NOMO-1 (cell line): ENCODE data around the gene ENDOU.

Source experiments
- DNase-seq, 2 experiments: peaks; one replicate each; lab custom pipeline; 2025; ENCODE audit not compliant: unreplicated experiment in 2 of 2; lab: John Stamatoyannopoulos, UW

ENDOU gene

GRCh38 chr12:47722941-47723631 is 2.2 kb downstream of the ENDOU start:
- no peak for DNase-seq

- DNase-seq, result no peak
Observed at GRCh38 chr12:47722136-47722834, 3.0 kb downstream of the ENDOU start.

- no peak for DNase-seq
Observed at GRCh38 chr12:47721431-47721973, 3.8 kb downstream of the ENDOU start.

- DNase-seq, result no peak
Observed at GRCh38 chr12:47718531-47718930, 6.8 kb downstream of the ENDOU start.

- DNase-seq, result peak; percentile 47 to 62
Observed at GRCh38 chr12:47717443-47718193, 7.7 kb downstream of the ENDOU start.

GRCh38 chr12:47717046-47717442 is 8.2 kb downstream of the ENDOU start:
- DNase-seq, result no peak

GRCh38 chr12:47715877-47716548 is 9.3 kb downstream of the ENDOU start:
- DNase-seq, result no peak

- DNase-seq, result peak; percentile 65 to 75
Observed at GRCh38 chr12:47715393-47715876, 9.9 kb downstream of the ENDOU start.

- no peak for DNase-seq
Observed at GRCh38 chr12:47714826-47715386, 10.4 kb downstream of the ENDOU start.

GRCh38 chr12:47712171-47712570 is 13.1 kb downstream of the ENDOU start:
- no peak for DNase-seq

GRCh38 chr12:47711448-47711847 is 13.8 kb downstream of the ENDOU start:
- no peak for DNase-seq

GRCh38 chr12:47710278-47710677 is 15.0 kb downstream of the ENDOU start:
- no peak for DNase-seq

- DNase-seq, result peak; percentile 32 to 77
Observed at GRCh38 chr12:47709671-47710070, 15.6 kb downstream of the ENDOU start.

- DNase-seq, result no peak
Observed at GRCh38 chr12:47709237-47709636, 16.1 kb downstream of the ENDOU start.

- DNase-seq, result peak in 1 of 2 experiments; percentile 41
Observed at GRCh38 chr12:47707905-47708543, 17.3 kb downstream of the ENDOU start.

- DNase-seq, result no peak
Observed at GRCh38 chr12:47707355-47707754, 17.9 kb downstream of the ENDOU start.

GRCh38 chr12:47705566-47706425 is 19.5 kb downstream of the ENDOU start, which contains the start of gene RPAP3:
Gene RPAP3, minus strand, starts transcription at chr12:47706030. Its CDS starts 3,190 bp downstream, at chr12:47702840.
- DNase-seq, result peak; percentile 90 to 96

- DNase-seq, result no peak
Observed at GRCh38 chr12:47705229-47705565, 20.1 kb downstream of the ENDOU start.

- no peak for DNase-seq
Observed at GRCh38 chr12:47704719-47705118, 20.6 kb downstream of the ENDOU start.
